HL-60 (cell line): ENCODE measurements around the gene FANCC.

ENCODE experiments used
- GABPA ChIP-seq: IDR thresholded peaks from 2 replicates; pipeline ENCODE4 v1.6.1; 2012; ENCODE audit warnings: low read depth
- POLR2AphosphoS5 ChIP-seq: IDR thresholded peaks from 2 replicates; pipeline ENCODE4 v1.6.1; 2012; ENCODE audit warnings: low read depth
- TF ChIP-seq, protein P1 (sequence below): IDR thresholded peaks from one replicate; pipeline ENCODE4 v1.5.1; 2011; ENCODE audit warnings: low read length, control low read depth, inconsistent platforms; ENCODE audit not compliant: insufficient read depth
- TF ChIP-seq, protein P2 (sequence below): IDR thresholded peaks from 2 replicates; pipeline ENCODE4 v1.6.1; 2012; ENCODE audit warnings: low read depth; ENCODE audit not compliant: insufficient replicate concordance

DNA sequence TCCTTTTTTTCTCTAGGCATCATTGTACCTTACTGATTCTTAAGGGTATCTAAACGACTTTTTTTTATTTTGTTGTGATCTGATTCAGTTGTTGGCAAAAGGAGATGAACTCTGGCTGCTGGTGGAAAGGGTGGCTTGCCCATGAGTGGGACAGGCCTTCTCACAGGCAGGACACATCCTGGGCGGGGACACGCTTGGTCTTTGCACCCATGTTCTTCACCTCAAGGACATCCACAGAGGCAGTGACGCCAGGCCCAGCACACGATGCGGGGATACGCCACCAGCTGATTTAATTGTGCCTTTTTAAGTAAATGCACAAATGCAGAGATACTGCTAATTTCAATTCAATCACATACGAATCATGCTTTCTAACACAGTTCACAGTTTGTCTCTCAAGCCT lies 208.1 kb downstream of the FANCC start:
- no peak for TF ChIP-seq POLR2AphosphoS5
- TF ChIP-seq, protein P1, sequence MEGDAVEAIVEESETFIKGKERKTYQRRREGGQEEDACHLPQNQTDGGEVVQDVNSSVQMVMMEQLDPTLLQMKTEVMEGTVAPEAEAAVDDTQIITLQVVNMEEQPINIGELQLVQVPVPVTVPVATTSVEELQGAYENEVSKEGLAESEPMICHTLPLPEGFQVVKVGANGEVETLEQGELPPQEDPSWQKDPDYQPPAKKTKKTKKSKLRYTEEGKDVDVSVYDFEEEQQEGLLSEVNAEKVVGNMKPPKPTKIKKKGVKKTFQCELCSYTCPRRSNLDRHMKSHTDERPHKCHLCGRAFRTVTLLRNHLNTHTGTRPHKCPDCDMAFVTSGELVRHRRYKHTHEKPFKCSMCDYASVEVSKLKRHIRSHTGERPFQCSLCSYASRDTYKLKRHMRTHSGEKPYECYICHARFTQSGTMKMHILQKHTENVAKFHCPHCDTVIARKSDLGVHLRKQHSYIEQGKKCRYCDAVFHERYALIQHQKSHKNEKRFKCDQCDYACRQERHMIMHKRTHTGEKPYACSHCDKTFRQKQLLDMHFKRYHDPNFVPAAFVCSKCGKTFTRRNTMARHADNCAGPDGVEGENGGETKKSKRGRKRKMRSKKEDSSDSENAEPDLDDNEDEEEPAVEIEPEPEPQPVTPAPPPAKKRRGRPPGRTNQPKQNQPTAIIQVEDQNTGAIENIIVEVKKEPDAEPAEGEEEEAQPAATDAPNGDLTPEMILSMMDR = no peak
- no peak for TF ChIP-seq GABPA
- TF ChIP-seq, protein P2, sequence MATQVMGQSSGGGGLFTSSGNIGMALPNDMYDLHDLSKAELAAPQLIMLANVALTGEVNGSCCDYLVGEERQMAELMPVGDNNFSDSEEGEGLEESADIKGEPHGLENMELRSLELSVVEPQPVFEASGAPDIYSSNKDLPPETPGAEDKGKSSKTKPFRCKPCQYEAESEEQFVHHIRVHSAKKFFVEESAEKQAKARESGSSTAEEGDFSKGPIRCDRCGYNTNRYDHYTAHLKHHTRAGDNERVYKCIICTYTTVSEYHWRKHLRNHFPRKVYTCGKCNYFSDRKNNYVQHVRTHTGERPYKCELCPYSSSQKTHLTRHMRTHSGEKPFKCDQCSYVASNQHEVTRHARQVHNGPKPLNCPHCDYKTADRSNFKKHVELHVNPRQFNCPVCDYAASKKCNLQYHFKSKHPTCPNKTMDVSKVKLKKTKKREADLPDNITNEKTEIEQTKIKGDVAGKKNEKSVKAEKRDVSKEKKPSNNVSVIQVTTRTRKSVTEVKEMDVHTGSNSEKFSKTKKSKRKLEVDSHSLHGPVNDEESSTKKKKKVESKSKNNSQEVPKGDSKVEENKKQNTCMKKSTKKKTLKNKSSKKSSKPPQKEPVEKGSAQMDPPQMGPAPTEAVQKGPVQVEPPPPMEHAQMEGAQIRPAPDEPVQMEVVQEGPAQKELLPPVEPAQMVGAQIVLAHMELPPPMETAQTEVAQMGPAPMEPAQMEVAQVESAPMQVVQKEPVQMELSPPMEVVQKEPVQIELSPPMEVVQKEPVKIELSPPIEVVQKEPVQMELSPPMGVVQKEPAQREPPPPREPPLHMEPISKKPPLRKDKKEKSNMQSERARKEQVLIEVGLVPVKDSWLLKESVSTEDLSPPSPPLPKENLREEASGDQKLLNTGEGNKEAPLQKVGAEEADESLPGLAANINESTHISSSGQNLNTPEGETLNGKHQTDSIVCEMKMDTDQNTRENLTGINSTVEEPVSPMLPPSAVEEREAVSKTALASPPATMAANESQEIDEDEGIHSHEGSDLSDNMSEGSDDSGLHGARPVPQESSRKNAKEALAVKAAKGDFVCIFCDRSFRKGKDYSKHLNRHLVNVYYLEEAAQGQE = no peak
